Esophagus muscularis mucosa (tissue), 4 donors: Measurements from ENCODE around the gene SERINC3. TPM values are rescaled to one million over a fixed set of nuclear protein-coding genes. Genes with fewer than 3 reads are reported as not detected.

Experiments used
- DNase-seq: peaks from one replicate; pipeline ENCODE4 v3.0.0-alpha.2; 2017; ENCODE audit errors: extremely low spot score
- H3K27ac ChIP-seq, 4 donors: fragments of 200-600 bp; sonication (generic); replicated peaks in 1 of 4; 1 replicate in 3 of 4; 2 replicates in 1 of 4; pipeline ENCODE4 v1.5.1; 2016 to 2019; ENCODE audit warnings: mild to moderate bottlenecking in 1 of 4
- H3K27me3 ChIP-seq, 4 donors: fragments of 200-600 bp; sonication (generic); one replicate each; pipeline versions ENCODE4 v1.5.1 to v1.6.0; 2016 to 2019
- H3K36me3 ChIP-seq, 4 donors: fragments of 200-600 bp; sonication (generic); one replicate each; pipeline ENCODE4 v1.5.1; 2016 to 2019
- H3K4me1 ChIP-seq, 4 donors: fragments of 200-600 bp; sonication (generic); one replicate each; pipeline ENCODE4 v1.5.1; 2016 to 2019
- H3K4me3 ChIP-seq, 4 donors: fragments of 200-600 bp; sonication (generic); 1 replicate in 2 of 4; 2 replicates in 2 of 4; pipeline ENCODE4 v1.5.1; 2016 to 2019; ENCODE audit warnings: mild to moderate bottlenecking in 4 of 4, moderate library complexity in 1 of 4
- H3K9me3 ChIP-seq, 4 donors: fragments of 200-600 bp; sonication (generic); 1 replicate in 3 of 4; 2 replicates in 1 of 4; pipeline ENCODE4 v1.5.1; 2016 to 2019
- EP300 ChIP-seq: sonication (generic); formaldehyde crosslinking; IDR thresholded peaks from one replicate; pipeline ENCODE4 v1.6.1; 2017; ENCODE audit warnings: antibody characterized with exemption
- POLR2A ChIP-seq: fragments of 450-650 bp; IDR thresholded peaks from one replicate; pipeline ENCODE4 v1.6.1; 2017; ENCODE audit warnings: antibody characterized with exemption, moderate library complexity, mild to moderate bottlenecking, low read depth
- POLR2AphosphoS5 ChIP-seq, 2 donors: sonication (generic); formaldehyde crosslinking; IDR thresholded peaks; one replicate each; pipeline ENCODE4 v1.6.1; 2017; ENCODE audit warnings: antibody characterized with exemption in 2 of 2
- WGBS: methylation state at CpG from one replicate; pipeline ENCODE4 v1.1.5; 2018; 5-methylcytosine and 5-hydroxymethylcytosine counted together
- intact Hi-C: fragments of 100-400 bp; cut with DNase I; formaldehyde crosslinking; loops from one replicate; pipeline ENCODE4 v1.15.1; 2023
- total RNA-seq, 4 donors: library from RNA; depleted of rRNA; stranded (reverse); fragments of >200 nt; gene quantifications; one replicate each; pipeline versions ENCODE4 v1.1.0 to v1.2.1, GENCODE V29; 2016
- TF ChIP-seq, protein P1 (sequence below), 3 experiments: fragments of 200-600 bp in 2 of 3; fragments of 450-650 bp in 1 of 3; sonication (generic) in 2 of 3; IDR thresholded peaks; one replicate each; pipeline ENCODE4 v1.5.1; 2017 to 2019; ENCODE audit warnings: antibody characterized with exemption in 3 of 3, mild to moderate bottlenecking in 2 of 3, moderate library complexity in 1 of 3

Gene SERINC3
- total RNA-seq, 4 donors from 2014 or later = 121 to 175 (median 138) TPM

DNA sequence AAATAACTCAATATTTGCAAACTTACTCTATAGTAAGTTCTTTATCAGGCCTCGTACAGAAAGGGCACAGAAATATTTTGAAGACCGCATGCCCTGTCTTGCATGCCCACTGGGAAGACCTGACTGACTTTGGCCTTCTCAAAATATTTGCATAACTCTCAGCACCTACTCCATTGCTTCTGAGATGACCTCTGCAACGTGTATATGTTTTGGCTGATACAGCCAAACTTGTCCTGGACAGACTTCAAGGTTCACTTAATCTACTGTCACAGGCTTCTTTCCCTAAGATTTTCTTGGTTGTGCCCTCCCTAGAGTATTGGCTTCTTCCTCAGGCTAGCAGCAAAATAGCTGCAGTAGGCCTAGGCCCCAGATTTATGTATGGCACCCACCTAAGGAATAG is 21.5 kb upstream of the SERINC3 start:
- TF ChIP-seq, protein P1, sequence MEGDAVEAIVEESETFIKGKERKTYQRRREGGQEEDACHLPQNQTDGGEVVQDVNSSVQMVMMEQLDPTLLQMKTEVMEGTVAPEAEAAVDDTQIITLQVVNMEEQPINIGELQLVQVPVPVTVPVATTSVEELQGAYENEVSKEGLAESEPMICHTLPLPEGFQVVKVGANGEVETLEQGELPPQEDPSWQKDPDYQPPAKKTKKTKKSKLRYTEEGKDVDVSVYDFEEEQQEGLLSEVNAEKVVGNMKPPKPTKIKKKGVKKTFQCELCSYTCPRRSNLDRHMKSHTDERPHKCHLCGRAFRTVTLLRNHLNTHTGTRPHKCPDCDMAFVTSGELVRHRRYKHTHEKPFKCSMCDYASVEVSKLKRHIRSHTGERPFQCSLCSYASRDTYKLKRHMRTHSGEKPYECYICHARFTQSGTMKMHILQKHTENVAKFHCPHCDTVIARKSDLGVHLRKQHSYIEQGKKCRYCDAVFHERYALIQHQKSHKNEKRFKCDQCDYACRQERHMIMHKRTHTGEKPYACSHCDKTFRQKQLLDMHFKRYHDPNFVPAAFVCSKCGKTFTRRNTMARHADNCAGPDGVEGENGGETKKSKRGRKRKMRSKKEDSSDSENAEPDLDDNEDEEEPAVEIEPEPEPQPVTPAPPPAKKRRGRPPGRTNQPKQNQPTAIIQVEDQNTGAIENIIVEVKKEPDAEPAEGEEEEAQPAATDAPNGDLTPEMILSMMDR (IDR thresholded peaks at IDR 0.05) = no peak
- TF ChIP-seq EP300 = no peak
- no peak for TF ChIP-seq POLR2AphosphoS5 (IDR thresholded peaks at IDR 0.05)
- no peak for TF ChIP-seq POLR2A
- 46% methylated on average over 3 of the region's 3 CpGs for WGBS
- H3K27me3 ChIP-seq = no peaks in the 10 kb centered on the region
- peaks cover 29 to 76% (median 70%) of the 10 kb centered on the region in 4 donors for H3K4me1 ChIP-seq
- no peaks in the 10 kb centered on the region for H3K9me3 ChIP-seq
- no peak for DNase-seq
- intact Hi-C loops = no loop called here
- no peak overlapping the region for H3K4me3 ChIP-seq
- H3K36me3 ChIP-seq = no peaks in the 10 kb centered on the region
- peak overlapping the region; percentile 68 to 91 (median 86) for H3K27ac ChIP-seq

DNA sequence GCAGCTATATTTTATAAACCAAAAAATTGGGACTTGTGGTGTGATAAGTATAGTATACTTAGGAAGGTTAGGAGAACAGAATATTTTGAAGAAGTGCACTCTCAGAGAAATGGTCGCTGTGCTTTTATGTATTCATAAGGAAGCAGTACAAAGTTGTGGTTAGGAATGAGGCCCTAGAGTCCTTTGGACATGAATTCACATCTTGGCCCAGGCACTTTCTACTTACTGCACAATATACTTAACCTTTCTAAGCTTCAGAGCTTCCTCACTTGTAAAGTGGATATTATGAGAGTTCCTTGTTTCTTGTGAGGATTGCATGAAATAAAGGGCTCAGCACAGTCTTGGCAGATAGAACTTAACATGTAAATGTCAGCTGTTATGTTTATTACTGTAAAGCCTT is 21.0 kb upstream of the SERINC3 start:
- intact Hi-C loops = no loop called here
- H3K27ac ChIP-seq = peak overlapping the region; percentile 68 to 91 (median 86)
- TF ChIP-seq, protein P1 (IDR thresholded peaks at IDR 0.05) = no peak
- TF ChIP-seq EP300 (no peak), POLR2AphosphoS5 (IDR thresholded peaks at IDR 0.05) (no peak), POLR2A (no peak)
- peaks cover 24 to 75% (median 68%) of the 10 kb centered on the region in 4 donors for H3K4me1 ChIP-seq
- H3K36me3 ChIP-seq = no peaks in the 10 kb centered on the region
- H3K4me3 ChIP-seq = no peak overlapping the region
- H3K9me3 ChIP-seq = no peaks in the 10 kb centered on the region
- 63% methylated on average over 1 of the region's 1 CpG for WGBS
- H3K27me3 ChIP-seq = no peaks in the 10 kb centered on the region
- DNase-seq = no peak

DNA sequence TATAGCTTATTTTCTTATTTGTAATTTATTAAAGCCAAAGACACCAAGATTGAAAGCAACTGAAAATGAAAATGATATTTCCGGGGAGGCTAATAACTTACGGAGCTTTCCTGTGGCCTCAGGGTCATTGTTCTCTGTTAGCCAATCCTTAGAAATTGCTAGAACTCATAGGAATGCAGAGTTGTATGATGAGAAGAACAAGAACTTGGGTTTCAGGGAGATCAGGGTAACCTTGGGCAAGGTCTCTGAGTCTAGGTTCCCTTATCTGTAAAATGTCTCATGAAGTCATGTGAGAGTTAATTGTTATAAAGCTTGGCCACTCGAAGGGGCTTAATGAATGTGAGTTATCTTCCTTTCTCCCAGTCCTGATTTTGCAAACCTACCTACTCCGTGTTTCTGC is 20.1 kb upstream of the SERINC3 start:
- H3K9me3 ChIP-seq = no peaks in the 10 kb centered on the region
- H3K4me3 ChIP-seq = peak overlapping the region in 1 of 4 donors; percentile 13
- TF ChIP-seq EP300 = no peak
- TF ChIP-seq POLR2A = no peak
- no peak for TF ChIP-seq POLR2AphosphoS5 (IDR thresholded peaks at IDR 0.05)
- TF ChIP-seq, protein P1 (IDR thresholded peaks at IDR 0.05) = no peak
- 57% methylated on average over 4 of the region's 4 CpGs for WGBS
- DNase-seq = no peak
- H3K4me1 ChIP-seq = peaks cover 22 to 71% (median 61%) of the 10 kb centered on the region in 4 donors
- intact Hi-C loops = no loop called here
- no peaks in the 10 kb centered on the region for H3K27me3 ChIP-seq
- H3K36me3 ChIP-seq = no peaks in the 10 kb centered on the region
- peak overlapping the region; percentile 68 to 91 (median 86) for H3K27ac ChIP-seq

DNA sequence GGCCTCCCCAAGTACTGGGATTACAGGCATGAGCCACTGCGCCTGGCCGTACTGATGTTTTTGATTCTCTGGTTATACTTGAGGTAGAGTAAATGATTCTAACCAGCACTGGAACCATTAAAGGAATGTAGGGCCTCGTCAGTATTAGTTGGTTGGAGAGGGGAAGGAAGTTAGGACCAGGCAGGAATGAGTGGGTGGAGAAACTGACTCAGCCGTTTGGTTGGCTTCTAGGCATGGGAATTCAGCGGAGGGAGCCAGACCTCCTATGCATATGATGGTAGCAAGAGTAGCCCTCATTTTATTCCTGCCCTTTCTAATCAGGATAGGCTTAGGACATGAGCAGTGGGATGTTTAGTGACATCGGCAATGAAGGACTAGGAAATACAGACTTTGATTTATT is 19.0 kb upstream of the SERINC3 start:
- TF ChIP-seq EP300 = no peak
- TF ChIP-seq, protein P1 (IDR thresholded peaks at IDR 0.05) = no peak
- TF ChIP-seq POLR2A = no peak
- TF ChIP-seq POLR2AphosphoS5 (IDR thresholded peaks at IDR 0.05) = no peak
- 56% methylated on average over 6 of the region's 6 CpGs for WGBS
- no peaks in the 10 kb centered on the region for H3K9me3 ChIP-seq
- intact Hi-C loops = no loop called here
- DNase-seq = no peak
- no peak overlapping the region for H3K4me3 ChIP-seq
- H3K27me3 ChIP-seq = no peaks in the 10 kb centered on the region
- peak overlapping the region; percentile 68 to 91 (median 86) for H3K27ac ChIP-seq
- H3K4me1 ChIP-seq = peaks cover 22 to 77% (median 62%) of the 10 kb centered on the region in 4 donors
- H3K36me3 ChIP-seq = no peaks in the 10 kb centered on the region

DNA sequence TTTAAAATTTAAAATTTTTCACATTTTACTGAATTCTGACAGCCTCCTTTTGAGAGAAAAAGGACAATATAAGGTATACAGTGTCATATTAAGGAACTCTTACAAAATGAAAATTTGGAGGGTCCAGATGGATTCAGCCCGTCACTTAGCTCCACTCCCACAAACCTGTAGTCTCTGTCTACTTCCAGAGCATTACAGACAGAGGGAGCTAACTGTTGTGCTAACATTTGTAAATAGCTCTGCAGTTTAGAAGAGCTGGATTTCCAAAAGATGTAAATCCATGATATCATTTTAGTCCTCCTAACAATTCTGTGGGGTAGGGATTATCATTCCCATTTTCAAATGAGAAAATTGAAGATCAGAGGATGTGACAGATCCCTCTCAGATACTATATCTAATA is 16.1 kb upstream of the SERINC3 start:
- no peak for DNase-seq
- Histone ChIP-seq H3K9me3 (no peaks in the 10 kb centered on the region), H3K36me3 (no peaks in the 10 kb centered on the region), H3K27me3 (no peaks in the 10 kb centered on the region), H3K27ac (peak overlapping the region; percentile 78 to 91 (median 86)), H3K4me1 (peaks cover 12 to 88% (median 72%) of the 10 kb centered on the region in 4 donors), H3K4me3 (no peak overlapping the region)
- 41% methylated on average over 1 of the region's 1 CpG for WGBS
- TF ChIP-seq EP300 (no peak), POLR2AphosphoS5 (IDR thresholded peaks at IDR 0.05) (no peak)
- TF ChIP-seq, protein P1 (IDR thresholded peaks at IDR 0.05) = peak; percentile 36 to 57 (median 36)
- intact Hi-C loops = no loop called here
